Right atrium auricular region (tissue), 2 donors: ENCODE results near the gene CCSER2. TPM values are rescaled to one million over a fixed set of nuclear protein-coding genes. Genes with fewer than 3 reads are reported as not detected.
"Not testable (repeated sequence)": the region's sequence is repeated elsewhere in the genome, so short reads cannot be mapped to it uniquely, and the experiment has no call there.

ENCODE experiments used
- DNase-seq: peaks from one replicate; pipeline ENCODE4 v3.0.0-alpha.2; 2019; ENCODE audit warnings: low spot score
- H3K27ac ChIP-seq, 2 donors: fragments of 200-600 bp; sonication (generic); 1 replicate in 1 of 2; 2 replicates in 1 of 2; pipeline ENCODE4 v1.5.1; 2016 to 2019
- H3K27me3 ChIP-seq, 2 donors: fragments of 200-600 bp; sonication (generic); one replicate each; pipeline versions ENCODE4 v1.5.1 to v1.6.0; 2017 to 2019
- H3K36me3 ChIP-seq: fragments of 200-600 bp; sonication (generic); one replicate; pipeline ENCODE4 v1.5.1; 2016
- H3K4me1 ChIP-seq, 2 donors: fragments of 200-600 bp; sonication (generic); one replicate each; pipeline versions ENCODE4 v1.5.1 to v1.6.0; 2017 to 2019
- H3K4me3 ChIP-seq, 2 donors: fragments of 200-600 bp; sonication (generic); 1 replicate in 1 of 2; 2 replicates in 1 of 2; pipeline ENCODE4 v1.5.1; 2017 to 2019; ENCODE audit warnings: mild to moderate bottlenecking in 1 of 2, moderate library complexity in 1 of 2
- H3K9me3 ChIP-seq, 2 donors: fragments of 200-600 bp; sonication (generic); one replicate each; pipeline ENCODE4 v1.5.1; 2019
- CTCF ChIP-seq, 2 donors: fragments of 200-600 bp; sonication (generic); IDR thresholded peaks; one replicate each; pipeline ENCODE4 v1.5.1; 2019; ENCODE audit warnings: antibody characterized with exemption in 2 of 2
- total RNA-seq, 2 donors: library from RNA; depleted of rRNA; stranded (reverse); fragments of >200 nt; gene quantifications; one replicate each; pipeline ENCODE4 v1.1.0, GENCODE V29; 2016

CCSER2 gene
- total RNA-seq, 2 donors from 2014 or later, result 77.1 to 91.6 TPM

DNA sequence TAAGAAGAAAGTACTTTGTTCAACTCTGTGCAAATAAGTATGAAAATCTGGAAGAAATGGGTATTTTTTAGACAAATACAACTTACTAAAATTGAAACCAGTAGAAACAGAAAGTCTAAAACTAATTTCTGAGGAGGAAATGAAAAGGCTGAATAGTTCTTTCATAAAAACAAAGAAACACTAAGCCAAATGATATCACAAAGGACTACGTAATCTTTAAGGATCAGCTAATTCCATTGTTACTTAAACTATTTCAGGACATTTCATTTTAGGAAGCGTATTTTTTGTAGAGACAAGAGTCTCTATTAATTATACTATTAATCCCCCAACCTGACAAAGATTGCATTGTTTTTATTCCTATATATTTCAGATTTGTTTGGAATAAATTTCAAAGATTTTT is 11.2 kb upstream of the CCSER2 start:
- no peak overlapping the region for H3K4me3 ChIP-seq
- no peak overlapping the region for H3K27ac ChIP-seq
- no peak for TF ChIP-seq CTCF (IDR thresholded peaks at IDR 0.05)
- DNase-seq, result no peak
- H3K36me3 ChIP-seq, result no peaks in the 10 kb centered on the region
- no peaks in the 10 kb centered on the region for H3K27me3 ChIP-seq
- no peaks in the 10 kb centered on the region for H3K9me3 ChIP-seq
- no peaks in the 10 kb centered on the region for H3K4me1 ChIP-seq

- no peaks in the 10 kb centered on the region for H3K27me3 ChIP-seq
- H3K9me3 ChIP-seq, result no peaks in the 10 kb centered on the region
- no peaks in the 10 kb centered on the region for H3K36me3 ChIP-seq
- no peak for DNase-seq
- no peak overlapping the region for H3K27ac ChIP-seq
- no peak for TF ChIP-seq CTCF (IDR thresholded peaks at IDR 0.05)
- H3K4me3 ChIP-seq, result no peak overlapping the region
- no peaks in the 10 kb centered on the region for H3K4me1 ChIP-seq
These were observed 6.5 kb upstream of the CCSER2 start for GRCh38 chr10:84321902-84322301.

DNA sequence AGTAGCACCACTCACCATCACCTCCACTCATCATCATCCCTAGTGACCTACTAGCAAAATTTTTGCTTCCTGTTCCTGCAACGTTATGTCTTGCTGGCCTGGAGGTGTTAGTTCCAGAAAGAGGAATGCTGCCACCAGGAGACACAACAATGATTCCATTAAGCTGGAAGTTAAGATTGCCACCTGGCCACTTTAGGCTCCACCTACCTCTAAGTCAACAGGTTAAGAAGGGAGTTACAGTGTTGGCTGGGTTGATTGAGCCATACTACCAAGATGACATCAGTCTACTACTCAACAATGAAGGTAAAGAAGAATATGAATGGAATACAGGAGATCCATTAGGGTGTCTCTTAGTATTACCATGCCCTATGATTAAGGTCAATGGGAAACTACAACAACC is 4.8 kb upstream of the CCSER2 start:
- not testable (repeated sequence) for H3K4me1 ChIP-seq, H3K4me3 ChIP-seq, H3K36me3 ChIP-seq

GRCh38 chr10:84326995-84327394 is 1.4 kb upstream of the CCSER2 start:
- not testable (repeated sequence) for H3K9me3 ChIP-seq, DNase-seq, H3K27ac ChIP-seq, H3K36me3 ChIP-seq, H3K4me3 ChIP-seq, H3K27me3 ChIP-seq
- H3K4me1 ChIP-seq, result peaks cover 0 to 29% of the 10 kb centered on the region in 2 donors

More for the DNA sequence above, 4.8 kb upstream of the CCSER2 start:
- not testable (repeated sequence) for DNase-seq, H3K27ac ChIP-seq, H3K9me3 ChIP-seq, H3K27me3 ChIP-seq

DNA sequence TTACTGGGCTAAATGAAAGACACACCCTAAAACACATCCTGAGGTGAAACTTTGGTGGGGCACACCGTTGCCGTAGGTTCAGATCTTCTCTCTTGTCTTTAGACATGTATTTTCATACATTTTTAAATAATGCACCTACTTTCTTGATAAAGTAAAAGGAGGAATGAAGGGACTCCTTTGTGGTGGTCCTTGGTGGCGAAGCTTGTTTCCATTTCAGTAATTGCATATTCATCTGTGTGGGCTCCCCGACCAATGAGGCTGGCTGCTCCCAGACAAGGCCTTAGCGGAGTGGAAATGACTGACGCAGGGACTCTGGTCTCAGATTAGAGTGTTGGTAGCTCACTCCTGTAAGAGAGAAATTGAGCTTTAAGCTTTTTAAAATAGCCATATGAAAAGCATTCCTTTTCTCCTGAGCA is 815 bp downstream of the CCSER2 start:
- Histone ChIP-seq H3K4me3 (peak overlapping the region; percentile 88 to 95), H3K27ac (peak overlapping the region; percentile 96), H3K9me3 (no peaks in the 10 kb centered on the region), H3K27me3 (no peaks in the 10 kb centered on the region), H3K4me1 (peaks cover 0 to 41% of the 10 kb centered on the region in 2 donors), H3K36me3 (no peaks in the 10 kb centered on the region)
- no peak for TF ChIP-seq CTCF (IDR thresholded peaks at IDR 0.05)
- DNase-seq, result no peak

- Histone ChIP-seq H3K4me1 (peaks cover 0 to 42% of the 10 kb centered on the region in 2 donors), H3K27me3 (no peaks in the 10 kb centered on the region), H3K4me3 (no peak overlapping the region), H3K27ac (no peak overlapping the region), H3K36me3 (no peaks in the 10 kb centered on the region), H3K9me3 (no peaks in the 10 kb centered on the region)
- no peak for TF ChIP-seq CTCF (IDR thresholded peaks at IDR 0.05)
- DNase-seq, result no peak
These were observed 1.7 kb downstream of the CCSER2 start for GRCh38 chr10:84329986-84330651.

- H3K9me3 ChIP-seq, result no peaks in the 10 kb centered on the region
- no peaks in the 10 kb centered on the region for H3K36me3 ChIP-seq
- peaks cover 0 to 50% of the 10 kb centered on the region in 2 donors for H3K4me1 ChIP-seq
- H3K4me3 ChIP-seq, result no peak overlapping the region
- DNase-seq, result no peak
- TF ChIP-seq CTCF (IDR thresholded peaks at IDR 0.05), result no peak
- no peak overlapping the region for H3K27ac ChIP-seq
- no peaks in the 10 kb centered on the region for H3K27me3 ChIP-seq
These were observed 2.7 kb downstream of the CCSER2 start for GRCh38 chr10:84331091-84331490.
